HCT116 (cell line): ENCODE data around the gene TLCD5.

Source experiments
- CTCF ChIP-seq, 3 experiments: fragments of 200-600 bp in 1 of 3; sonication (generic) in 1 of 3; IDR thresholded peaks in 2 of 3; conservative IDR thresholded peaks in 1 of 3; 2 replicates each; pipeline ENCODE4 v1.5.1; 2012 to 2017; ENCODE audit warnings: low read depth in 2 of 3, low read length in 2 of 3, antibody characterized with exemption in 1 of 3, borderline replicate concordance in 1 of 3, control low read depth in 1 of 3, mild to moderate bottlenecking in 1 of 3, mixed read lengths in 1 of 3, mixed run types in 1 of 3, moderate library complexity in 1 of 3; ENCODE audit not compliant: insufficient read depth in 1 of 3
- EZH2 ChIP-seq: fragments of 200-600 bp; sonication (generic); IDR thresholded peaks from 2 replicates; pipeline ENCODE4 v1.6.1; 2017; ENCODE audit warnings: antibody characterized with exemption, mixed run types
- EZH2phosphoT487 ChIP-seq: fragments of 200-600 bp; IDR thresholded peaks from 2 replicates; pipeline ENCODE4 v1.6.1; 2018; ENCODE audit warnings: antibody characterized with exemption, borderline replicate concordance
- JUND ChIP-seq: IDR thresholded peaks from 2 replicates; pipeline ENCODE4 v1.6.1; 2012
- MAX ChIP-seq: IDR thresholded peaks from 2 replicates; pipeline ENCODE4 v1.6.1; 2012
- POLR2A ChIP-seq: IDR thresholded peaks from 2 replicates; pipeline ENCODE4 v1.7.0; 2011; ENCODE audit warnings: borderline replicate concordance; ENCODE audit not compliant: insufficient read depth, insufficient read length; ENCODE audit errors: extremely low read depth
- POLR2AphosphoS5 ChIP-seq: IDR thresholded peaks from 2 replicates; pipeline ENCODE4 v1.6.1; 2011; ENCODE audit warnings: mild to moderate bottlenecking, low read depth, low read length, moderate library complexity
- SP1 ChIP-seq: IDR thresholded peaks from 2 replicates; pipeline ENCODE4 v1.6.1; 2012; ENCODE audit warnings: low read depth
- YY1 ChIP-seq: IDR thresholded peaks from 2 replicates; pipeline ENCODE4 v1.6.1; 2011; ENCODE audit warnings: low read length, low read depth, moderate library complexity, mild to moderate bottlenecking; ENCODE audit not compliant: insufficient replicate concordance; ENCODE audit errors: extremely low read depth
- ZFX ChIP-seq: fragments of 450-650 bp; IDR thresholded peaks from 2 replicates; pipeline ENCODE4 v1.6.1; 2017

GRCh38 chr11:120316880-120317688, 8.0 kb upstream of the TLCD5 start:
- TF ChIP-seq ZFX (no peak), CTCF (IDR thresholded peaks at IDR 0.05 in 2 of 3, conservative IDR thresholded peaks at IDR 0.05 in 1 of 3; ENCODE audit: borderline replicate concordance in 1 of 3, insufficient read depth in 1 of 3, low read depth in 2 of 3, low read length in 2 of 3) (no peak), EZH2 (no peak), POLR2AphosphoS5 (peak; percentile 54; the same call in 1 of the 2 replicates), MAX (peak; percentile 90), EZH2phosphoT487 (no peak), YY1 (no peak), SP1 (peak; percentile 98), JUND (peak; percentile 37; the same call in 1 of the 2 replicates), POLR2A (no peak)
